ENCODE results near the gene PRKCZ.
A peak's percentile ranks its signal among the peaks of the same experiment; 100 is the strongest.

DNA sequence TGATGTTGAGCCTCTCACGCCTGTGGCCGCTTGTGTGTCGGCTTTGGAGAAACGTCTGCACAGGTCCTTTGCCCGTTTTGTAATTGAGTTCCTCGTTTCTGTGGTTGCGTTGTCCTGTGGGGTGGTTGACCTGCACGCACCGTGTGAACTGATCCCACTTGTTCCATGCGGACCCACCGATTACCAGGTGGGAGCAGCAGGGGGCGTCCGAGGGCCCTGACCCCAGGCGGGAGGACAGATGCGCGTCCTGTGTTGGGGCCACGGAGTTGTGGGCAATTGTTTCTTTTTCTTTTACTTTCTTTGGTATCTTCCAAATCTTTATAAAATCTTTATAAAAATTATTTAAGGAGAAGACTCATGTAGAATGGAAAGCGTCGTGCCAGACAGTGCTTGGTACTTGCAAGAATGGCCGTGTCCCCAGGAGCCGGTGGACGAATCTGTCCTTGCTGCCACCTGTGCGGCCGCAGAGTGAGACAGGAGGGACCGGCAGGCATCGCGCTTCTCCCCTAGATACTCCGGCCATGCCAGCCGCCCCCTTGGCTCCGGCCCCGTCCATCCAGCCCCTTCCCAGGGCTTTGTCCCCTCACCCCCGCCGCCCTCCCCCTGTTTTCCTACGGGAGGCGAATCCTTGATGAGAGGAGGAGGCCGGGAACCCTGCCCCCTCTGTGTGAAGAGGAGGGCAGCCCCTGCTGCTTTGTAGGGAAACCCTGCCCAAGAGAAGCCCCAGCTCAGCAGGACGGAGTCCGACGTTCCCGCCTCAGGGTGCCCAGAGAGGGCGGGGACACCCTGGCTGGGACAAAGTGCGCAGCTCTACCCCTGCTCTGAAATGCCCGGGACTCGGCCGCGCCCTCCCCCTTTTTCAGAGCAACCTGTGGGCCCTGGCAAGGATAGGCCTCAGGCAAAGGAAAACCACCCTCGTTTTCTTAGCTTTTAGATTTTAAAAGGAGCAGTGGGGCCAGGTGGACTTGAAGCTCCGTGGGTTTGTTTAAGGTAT is 41.7 kb downstream of the PRKCZ start:
- TF ChIP-seq, protein P1, sequence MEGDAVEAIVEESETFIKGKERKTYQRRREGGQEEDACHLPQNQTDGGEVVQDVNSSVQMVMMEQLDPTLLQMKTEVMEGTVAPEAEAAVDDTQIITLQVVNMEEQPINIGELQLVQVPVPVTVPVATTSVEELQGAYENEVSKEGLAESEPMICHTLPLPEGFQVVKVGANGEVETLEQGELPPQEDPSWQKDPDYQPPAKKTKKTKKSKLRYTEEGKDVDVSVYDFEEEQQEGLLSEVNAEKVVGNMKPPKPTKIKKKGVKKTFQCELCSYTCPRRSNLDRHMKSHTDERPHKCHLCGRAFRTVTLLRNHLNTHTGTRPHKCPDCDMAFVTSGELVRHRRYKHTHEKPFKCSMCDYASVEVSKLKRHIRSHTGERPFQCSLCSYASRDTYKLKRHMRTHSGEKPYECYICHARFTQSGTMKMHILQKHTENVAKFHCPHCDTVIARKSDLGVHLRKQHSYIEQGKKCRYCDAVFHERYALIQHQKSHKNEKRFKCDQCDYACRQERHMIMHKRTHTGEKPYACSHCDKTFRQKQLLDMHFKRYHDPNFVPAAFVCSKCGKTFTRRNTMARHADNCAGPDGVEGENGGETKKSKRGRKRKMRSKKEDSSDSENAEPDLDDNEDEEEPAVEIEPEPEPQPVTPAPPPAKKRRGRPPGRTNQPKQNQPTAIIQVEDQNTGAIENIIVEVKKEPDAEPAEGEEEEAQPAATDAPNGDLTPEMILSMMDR (IDR thresholded peaks at IDR 0.05) = peak; percentile 34 to 70 (median 54)
- no peak for TF ChIP-seq POLR2A (IDR thresholded peaks at IDR 0.05)

All from heart left ventricle (tissue), 13 donors.